ENCODE results near the gene YBX3. TPM values are rescaled to one million over a fixed set of nuclear protein-coding genes. Genes with fewer than 3 reads are reported as not detected.

The YBX3 gene
- total RNA-seq, 1 donor from 2014 or later, result 394 TPM

DNA sequence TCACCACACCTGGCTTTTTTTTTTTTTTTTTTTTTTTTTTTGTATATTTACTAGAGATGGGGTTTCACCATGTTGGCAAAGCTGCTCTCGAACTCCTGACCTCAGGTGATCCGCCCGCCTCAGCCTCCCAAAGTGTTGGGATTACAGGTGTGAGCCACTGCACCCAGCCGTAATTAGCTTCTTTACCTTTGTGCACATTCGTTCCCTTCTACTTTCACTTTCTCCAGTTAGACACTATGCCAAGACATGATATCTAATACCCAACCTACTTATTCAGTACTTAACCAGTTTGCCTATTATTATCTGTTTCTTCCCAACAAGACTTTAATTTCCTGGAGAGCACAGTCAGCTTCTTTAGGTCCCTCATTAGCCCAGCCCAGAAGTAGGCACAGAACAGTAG is 54.6 kb downstream of the YBX3 start:
- ATAC-seq, result no peak

DNA sequence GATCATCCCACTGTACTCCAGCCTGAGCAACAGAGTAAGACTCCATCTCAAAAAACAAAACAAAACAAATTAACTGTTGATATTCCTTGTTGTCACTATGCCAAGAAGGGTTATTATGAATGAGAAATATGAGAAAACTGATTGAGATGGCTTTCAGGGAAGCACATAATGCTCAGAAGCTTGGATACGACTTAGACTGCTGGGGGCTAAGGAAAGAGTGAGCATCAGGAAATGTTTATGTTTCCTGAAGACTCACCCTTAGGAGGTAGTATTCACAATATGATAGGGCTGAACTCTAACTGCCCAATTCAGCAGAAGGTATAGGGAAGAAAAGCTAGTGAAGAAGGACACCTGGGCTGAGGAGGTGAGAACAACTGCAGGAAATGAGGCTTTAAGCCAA is 55.5 kb downstream of the YBX3 start:
- no peak for ATAC-seq

DNA sequence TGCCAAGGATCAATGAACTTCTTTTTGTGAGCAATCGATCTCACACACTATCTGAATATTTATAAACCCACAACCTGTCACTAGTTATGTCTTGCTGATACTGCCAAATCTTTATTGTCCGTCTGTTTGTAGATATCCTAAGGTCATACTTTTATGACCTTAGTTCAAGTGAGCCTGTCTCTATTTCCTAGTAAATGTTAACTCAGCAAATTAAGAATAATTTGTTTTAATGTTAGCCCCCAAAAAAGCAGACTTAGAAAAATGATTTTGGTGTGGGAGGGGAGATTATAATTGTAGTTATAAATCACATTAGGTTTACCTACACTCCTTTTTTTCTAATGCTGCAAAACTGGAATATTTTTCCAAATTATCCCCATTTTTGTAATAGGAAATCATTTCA is 58.6 kb downstream of the YBX3 start:
- ATAC-seq, result no peak

DNA sequence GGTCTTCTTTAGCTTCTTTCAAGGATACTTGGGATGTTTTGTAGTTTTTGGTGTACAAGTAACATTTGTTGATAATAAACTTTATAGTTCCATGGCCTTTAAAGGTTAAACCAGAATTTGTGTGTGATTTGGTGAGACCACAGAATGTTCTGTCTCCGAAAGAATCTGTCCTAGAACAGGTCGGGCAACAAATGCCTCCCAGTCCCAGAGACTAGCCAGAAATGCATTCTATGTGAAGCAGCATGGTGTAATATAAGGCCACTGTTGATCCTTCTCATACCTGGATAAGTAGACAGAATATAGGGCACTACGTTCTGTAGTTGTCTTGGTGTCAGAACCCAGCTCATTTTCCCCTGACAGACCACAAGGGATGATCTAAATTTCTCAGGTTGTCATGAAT is 59.3 kb downstream of the YBX3 start:
- ATAC-seq, result peak; percentile 42

DNA sequence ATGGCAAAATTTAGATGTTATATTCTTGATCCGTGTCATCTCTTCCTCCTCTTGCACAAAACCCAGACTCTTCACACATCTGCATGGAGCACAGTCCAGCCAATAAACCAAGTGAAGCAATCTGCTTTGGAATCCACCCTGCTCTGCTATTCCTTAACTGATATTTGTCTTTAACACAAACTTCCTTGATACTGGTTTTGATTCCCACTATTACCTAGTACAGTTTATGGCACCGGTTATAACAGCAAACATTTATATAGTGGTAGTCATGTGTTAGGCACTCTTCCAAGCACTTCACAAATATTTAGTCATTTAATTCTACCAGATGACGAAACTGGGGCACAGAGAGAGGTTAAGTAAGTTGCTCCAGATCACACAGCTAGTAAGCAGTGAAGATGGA is 61.8 kb downstream of the YBX3 start:
- ATAC-seq, result peak; percentile 80

DNA sequence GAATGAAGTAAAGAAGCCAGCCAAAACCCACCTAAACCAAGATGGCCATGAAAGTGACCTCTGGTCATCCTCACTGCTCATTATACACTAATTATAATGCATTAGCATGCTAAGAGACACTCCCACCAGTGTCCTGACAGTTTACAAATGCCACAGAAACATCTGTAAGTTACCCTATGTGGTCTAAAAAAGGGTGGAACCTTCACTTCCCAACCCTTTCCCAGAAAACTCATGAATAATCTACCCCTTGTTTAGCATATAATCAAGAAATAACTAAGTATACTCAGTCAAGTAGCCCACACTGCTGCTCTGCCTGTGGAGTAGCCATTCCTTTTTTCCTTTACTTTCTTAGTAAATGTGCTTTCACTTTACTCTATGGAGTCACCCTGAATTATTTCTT is 69.1 kb downstream of the YBX3 start:
- no peak for ATAC-seq

DNA sequence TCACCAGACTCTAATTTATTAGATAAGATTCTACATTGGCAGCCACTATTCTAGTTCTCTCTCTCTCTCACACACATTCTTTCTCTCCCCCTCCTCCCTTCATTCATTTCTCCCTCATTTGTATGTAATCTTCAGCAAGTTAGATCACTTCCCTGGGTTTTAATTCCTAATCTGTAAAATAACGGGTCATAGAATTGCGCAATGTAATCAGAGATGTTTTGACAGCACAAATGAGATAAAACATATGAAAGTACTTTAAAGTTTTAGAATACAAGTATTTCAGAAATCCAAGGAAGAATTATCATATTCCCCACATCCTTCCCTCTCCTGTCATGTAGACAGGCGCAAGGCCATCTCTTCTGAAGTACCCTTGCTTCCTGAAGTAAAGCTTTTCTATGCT is 70.9 kb downstream of the YBX3 start:
- no peak for ATAC-seq

Other genes with a start within 250 kb of the YBX3 start
- 1.4 TPM for gene EIF2S3B, start 217.4 kb downstream of the YBX3 start, total RNA-seq
- 16.7 TPM for gene MAGOHB, start 109.7 kb downstream of the YBX3 start, total RNA-seq
- 5.7 TPM for gene STYK1, start 49.3 kb downstream of the YBX3 start, total RNA-seq
- gene TAS2R7, start 79.3 kb upstream of the YBX3 start, total RNA-seq, result not detected
- gene TAS2R8, start 84.0 kb upstream of the YBX3 start, total RNA-seq, result not detected
- not detected for gene TAS2R9, start 86.8 kb upstream of the YBX3 start, total RNA-seq
- gene TAS2R10, start 103.0 kb upstream of the YBX3 start, total RNA-seq, result 0.16 TPM
- gene PRR4, start 126.2 kb upstream of the YBX3 start, total RNA-seq, result 0.64 TPM
- gene PRH1, start 160.9 kb upstream of the YBX3 start, total RNA-seq, result 7.5 TPM
- 0.44 TPM for gene TAS2R13, start 186.2 kb upstream of the YBX3 start, total RNA-seq
- not detected for gene PRH2, start 205.9 kb upstream of the YBX3 start, total RNA-seq
- gene TAS2R14, start 215.9 kb upstream of the YBX3 start, total RNA-seq, result 0.80 TPM

Data from esophagus mucosa (tissue), 1 donor.